ENCODE results near the gene TIGD3.

Gene TIGD3

GRCh38 chr11:65356394-65356972 lies 1.9 kb downstream of the TIGD3 start:
- TF ChIP-seq FOXM1 (IDR thresholded peaks at IDR 0.05; ENCODE audit: borderline replicate concordance, low read depth) = no peak
- no peak for TF ChIP-seq RAD21 (IDR thresholded peaks at IDR 0.05; ENCODE audit: low read depth)
- no peak for TF ChIP-seq USF1 (IDR thresholded peaks at IDR 0.05)
- no peak for TF ChIP-seq REST (IDR thresholded peaks at IDR 0.05; ENCODE audit: low read depth)
- TF ChIP-seq TEAD4 (IDR thresholded peaks at IDR 0.05) = no peak
- no peak for TF ChIP-seq CREB1 (IDR thresholded peaks at IDR 0.05; ENCODE audit: low read depth)
- TF ChIP-seq, protein P1, sequence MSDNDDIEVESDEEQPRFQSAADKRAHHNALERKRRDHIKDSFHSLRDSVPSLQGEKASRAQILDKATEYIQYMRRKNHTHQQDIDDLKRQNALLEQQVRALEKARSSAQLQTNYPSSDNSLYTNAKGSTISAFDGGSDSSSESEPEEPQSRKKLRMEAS (IDR thresholded peaks at IDR 0.05) = no peak

DNA sequence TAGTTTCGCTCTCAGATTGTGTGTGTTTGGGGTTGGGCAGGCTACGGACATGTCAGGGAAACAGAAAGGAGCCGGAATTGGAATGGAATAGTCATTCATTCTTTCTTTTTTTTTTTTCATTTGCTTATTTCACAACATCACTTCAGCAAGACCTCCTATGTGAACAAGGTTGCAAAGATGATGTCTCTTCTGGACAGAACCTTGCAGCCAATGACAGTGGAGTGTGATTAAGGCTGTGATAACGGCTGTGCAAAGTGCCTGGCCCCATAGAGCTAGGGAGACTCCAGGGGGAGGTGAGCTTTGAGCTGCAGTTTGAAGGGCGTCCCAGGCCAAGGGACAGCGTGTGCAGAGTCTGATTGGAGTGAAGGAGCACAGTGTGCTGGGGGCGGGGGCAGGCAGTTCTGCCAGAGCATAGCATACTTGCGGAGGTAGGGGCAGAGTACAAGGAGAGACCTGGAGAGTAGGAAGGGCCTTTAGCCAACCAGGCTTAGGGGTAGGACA lies 3.4 kb downstream of the TIGD3 start:
- no peak for TF ChIP-seq CREB1 (IDR thresholded peaks at IDR 0.05; ENCODE audit: low read depth)
- no peak for TF ChIP-seq ZBTB7A (IDR thresholded peaks at IDR 0.05; ENCODE audit: low read depth)
- TF ChIP-seq TAF1 (IDR thresholded peaks at IDR 0.05; ENCODE audit: low read depth) = no peak
- TF ChIP-seq NFIC (IDR thresholded peaks at IDR 0.05) = no peak
- no peak for TF ChIP-seq TEAD4 (IDR thresholded peaks at IDR 0.05)
- TF ChIP-seq EP300 (IDR thresholded peaks at IDR 0.05; ENCODE audit: borderline replicate concordance) = no peak
- TF ChIP-seq YY1 (IDR thresholded peaks at IDR 0.05; ENCODE audit: low read depth) = no peak

- TF ChIP-seq TCF12 (IDR thresholded peaks at IDR 0.05; ENCODE audit: low read depth) (no peak), TEAD4 (IDR thresholded peaks at IDR 0.05) (no peak), YY1 (IDR thresholded peaks at IDR 0.05; ENCODE audit: low read depth) (no peak), REST (IDR thresholded peaks at IDR 0.05; ENCODE audit: low read depth) (no peak), ZBTB7A (IDR thresholded peaks at IDR 0.05; ENCODE audit: low read depth) (no peak), USF1 (IDR thresholded peaks at IDR 0.05) (no peak), TAF1 (IDR thresholded peaks at IDR 0.05; ENCODE audit: low read depth) (no peak), CEBPB (IDR thresholded peaks at IDR 0.05) (no peak), NFIC (IDR thresholded peaks at IDR 0.05) (no peak), EP300 (IDR thresholded peaks at IDR 0.05; ENCODE audit: borderline replicate concordance) (no peak), EGR1 (IDR thresholded peaks at IDR 0.05) (no peak), CREB1 (IDR thresholded peaks at IDR 0.05; ENCODE audit: low read depth) (no peak), RAD21 (IDR thresholded peaks at IDR 0.05; ENCODE audit: low read depth) (no peak), FOXM1 (IDR thresholded peaks at IDR 0.05; ENCODE audit: borderline replicate concordance, low read depth) (no peak)
Measured at GRCh38 chr11:65362320-65362931, 7.9 kb downstream of the TIGD3 start.

- TF ChIP-seq USF1 (IDR thresholded peaks at IDR 0.05) = no peak
- TF ChIP-seq NFIC (IDR thresholded peaks at IDR 0.05) = no peak
- TF ChIP-seq CREB1 (IDR thresholded peaks at IDR 0.05; ENCODE audit: low read depth) = no peak
- TF ChIP-seq EP300 (IDR thresholded peaks at IDR 0.05; ENCODE audit: borderline replicate concordance) = no peak
- no peak for TF ChIP-seq RAD21 (IDR thresholded peaks at IDR 0.05; ENCODE audit: low read depth)
- TF ChIP-seq TEAD4 (IDR thresholded peaks at IDR 0.05) = no peak
- no peak for TF ChIP-seq TCF12 (IDR thresholded peaks at IDR 0.05; ENCODE audit: low read depth)
- TF ChIP-seq, protein P1 (IDR thresholded peaks at IDR 0.05) = no peak
Measured at GRCh38 chr11:65362966-65363365, 8.4 kb downstream of the TIGD3 start.

GRCh38 chr11:65363770-65364169 lies 9.2 kb downstream of the TIGD3 start:
- TF ChIP-seq ZBTB7A (IDR thresholded peaks at IDR 0.05; ENCODE audit: low read depth) (no peak), EGR1 (IDR thresholded peaks at IDR 0.05) (no peak), TCF12 (IDR thresholded peaks at IDR 0.05; ENCODE audit: low read depth) (no peak), FOXM1 (IDR thresholded peaks at IDR 0.05; ENCODE audit: borderline replicate concordance, low read depth) (no peak), EP300 (IDR thresholded peaks at IDR 0.05; ENCODE audit: borderline replicate concordance) (no peak), NFIC (IDR thresholded peaks at IDR 0.05) (no peak), REST (IDR thresholded peaks at IDR 0.05; ENCODE audit: low read depth) (no peak), USF1 (IDR thresholded peaks at IDR 0.05) (no peak), CREB1 (IDR thresholded peaks at IDR 0.05; ENCODE audit: low read depth) (no peak), TEAD4 (IDR thresholded peaks at IDR 0.05) (no peak)
- TF ChIP-seq, protein P1 (IDR thresholded peaks at IDR 0.05) = no peak
